HL-60 (cell line): ENCODE results near the gene TP73.

Source experiments
- DNase-seq, 2 experiments: peaks; one replicate each; pipeline ENCODE4 v3.0.0-alpha.2; 2010 to 2020; ENCODE audit warnings: low read depth in 1 of 2, low spot score in 1 of 2
- H3K27ac ChIP-seq: fragments of 250-450 bp; sonication (Bioruptor Pico); replicated peaks from 2 replicates; pipeline ENCODE4 v1.5.1; 2020; ENCODE audit warnings: mild to moderate bottlenecking, moderate library complexity
- H3K27me3 ChIP-seq: fragments of 250-450 bp; sonication (Bioruptor Pico); 2 replicates; pipeline ENCODE4 v1.5.1; 2021; ENCODE audit warnings: mild to moderate bottlenecking, moderate library complexity; ENCODE audit not compliant: insufficient read depth, poor library complexity, severe bottlenecking
- H3K4me3 ChIP-seq: replicated peaks from 2 replicates; pipeline ENCODE4 v1.5.1; 2011; ENCODE audit warnings: mild to moderate bottlenecking, control low read depth, low read length; ENCODE audit not compliant: insufficient read depth
- CTCF ChIP-seq: IDR thresholded peaks from one replicate; pipeline ENCODE4 v1.5.1; 2011; ENCODE audit warnings: low read length, control low read depth, inconsistent platforms; ENCODE audit not compliant: insufficient read depth
- GABPA ChIP-seq: IDR thresholded peaks from 2 replicates; pipeline ENCODE4 v1.6.1; 2012; ENCODE audit warnings: low read depth
- POLR2AphosphoS5 ChIP-seq: IDR thresholded peaks from 2 replicates; pipeline ENCODE4 v1.6.1; 2012; ENCODE audit warnings: low read depth
- REST ChIP-seq: IDR thresholded peaks from 2 replicates; pipeline ENCODE4 v1.6.1; 2012; ENCODE audit warnings: low read depth; ENCODE audit not compliant: insufficient replicate concordance
- SPI1 ChIP-seq: IDR thresholded peaks from 2 replicates; pipeline ENCODE4 v1.6.1; 2012; ENCODE audit warnings: low read depth, mild to moderate bottlenecking, borderline replicate concordance

The TP73 gene

DNA sequence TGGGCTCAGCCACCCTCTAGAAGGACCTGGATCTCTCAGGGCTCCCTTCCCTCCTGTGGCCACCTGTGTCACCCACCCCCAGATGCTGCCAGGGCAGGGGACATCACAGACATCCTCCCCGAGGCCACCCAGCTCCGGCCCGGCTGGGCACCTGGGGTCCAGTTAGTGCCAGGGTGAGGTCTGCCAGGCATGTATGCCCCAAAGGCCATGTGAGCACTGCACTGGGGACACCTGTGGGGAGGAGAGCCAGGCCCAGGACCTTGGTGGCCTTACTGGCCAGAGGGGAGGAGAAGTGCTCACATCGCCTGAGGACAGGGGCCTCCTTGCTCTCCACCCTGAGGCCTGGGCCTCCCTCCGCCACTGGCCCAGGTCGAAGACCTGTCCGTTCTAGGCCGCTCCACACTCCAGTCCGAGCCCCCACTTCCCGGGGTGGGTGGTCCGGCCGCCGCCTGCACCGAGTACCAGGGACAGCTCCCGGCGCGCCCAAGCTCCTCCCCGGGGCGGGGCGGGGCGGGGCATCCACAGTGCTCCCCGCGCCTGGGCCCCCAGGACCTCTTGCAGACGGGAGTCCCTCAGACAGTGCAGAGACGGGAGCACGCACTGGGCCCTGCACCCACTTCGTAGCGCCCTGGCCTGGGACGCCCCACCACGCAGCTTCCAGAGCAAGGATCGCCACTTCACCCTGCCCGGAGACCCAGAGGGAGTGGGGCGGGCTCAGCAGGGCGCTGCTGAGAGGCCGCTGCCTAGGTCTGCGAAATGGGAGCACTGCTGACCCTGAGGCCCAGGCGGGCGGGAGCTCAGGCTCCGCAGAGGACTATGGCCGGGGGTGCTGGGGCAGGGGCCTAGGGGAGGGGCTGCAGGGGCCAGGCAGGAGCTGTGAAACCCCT lies 65.6 kb downstream of the TP73 start:
- Histone ChIP-seq H3K27me3 (no peaks in the 10 kb centered on the region), H3K27ac (peak overlapping the region; percentile 65), H3K4me3 (no peak overlapping the region)
- no peak for TF ChIP-seq SPI1
- peak; percentile 97 for TF ChIP-seq REST
- no peak for TF ChIP-seq CTCF
- TF ChIP-seq POLR2AphosphoS5 = no peak
- TF ChIP-seq GABPA = no peak
- peak; percentile 14 to 43 for DNase-seq

- no peak overlapping the region for H3K4me3 ChIP-seq
- no peak overlapping the region for H3K27ac ChIP-seq
- DNase-seq = no peak
- no peaks in the 10 kb centered on the region for H3K27me3 ChIP-seq
- TF ChIP-seq SPI1 (no peak), GABPA (no peak), REST (no peak), CTCF (no peak), POLR2AphosphoS5 (no peak)
These were observed 66.4 kb downstream of the TP73 start for GRCh38 chr1:3718764-3719163.

- Histone ChIP-seq H3K4me3 (no peak overlapping the region), H3K27ac (no peak overlapping the region), H3K27me3 (no peaks in the 10 kb centered on the region)
- DNase-seq = no peak
- TF ChIP-seq POLR2AphosphoS5 (no peak), GABPA (no peak), REST (no peak), SPI1 (no peak)
These were observed 69.7 kb downstream of the TP73 start for GRCh38 chr1:3721955-3722465.
